GM18868 (cell line): ENCODE results near the gene PTPRN2.

ENCODE experiments used
- ATAC-seq: cut with Tn5 transposase; IDR thresholded peaks from one replicate; pipeline ENCODE4 v1.9.1; 2021; ENCODE audit warnings: mild to moderate bottlenecking, moderate library complexity; ENCODE audit not compliant: unreplicated experiment

PTPRN2 gene

DNA sequence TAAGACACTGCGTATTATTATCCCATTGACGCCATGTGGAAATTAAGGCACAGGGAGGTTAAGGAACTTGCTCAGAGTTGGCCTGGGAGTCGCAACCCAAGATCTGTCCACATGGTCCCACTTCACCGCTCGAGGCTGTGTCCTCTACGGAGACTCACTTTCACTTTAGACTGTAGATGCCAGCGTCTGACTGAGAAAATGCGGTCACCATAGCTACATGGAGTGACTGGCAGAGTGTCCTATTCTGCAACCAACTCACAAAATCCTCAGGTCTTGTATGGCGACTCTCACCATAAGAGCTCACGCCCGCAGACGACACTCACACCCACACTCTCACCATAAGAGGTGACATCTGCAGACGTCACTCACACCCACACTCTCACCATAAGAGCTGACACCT is 257.9 kb downstream of the PTPRN2 start:
- no peak for ATAC-seq

DNA sequence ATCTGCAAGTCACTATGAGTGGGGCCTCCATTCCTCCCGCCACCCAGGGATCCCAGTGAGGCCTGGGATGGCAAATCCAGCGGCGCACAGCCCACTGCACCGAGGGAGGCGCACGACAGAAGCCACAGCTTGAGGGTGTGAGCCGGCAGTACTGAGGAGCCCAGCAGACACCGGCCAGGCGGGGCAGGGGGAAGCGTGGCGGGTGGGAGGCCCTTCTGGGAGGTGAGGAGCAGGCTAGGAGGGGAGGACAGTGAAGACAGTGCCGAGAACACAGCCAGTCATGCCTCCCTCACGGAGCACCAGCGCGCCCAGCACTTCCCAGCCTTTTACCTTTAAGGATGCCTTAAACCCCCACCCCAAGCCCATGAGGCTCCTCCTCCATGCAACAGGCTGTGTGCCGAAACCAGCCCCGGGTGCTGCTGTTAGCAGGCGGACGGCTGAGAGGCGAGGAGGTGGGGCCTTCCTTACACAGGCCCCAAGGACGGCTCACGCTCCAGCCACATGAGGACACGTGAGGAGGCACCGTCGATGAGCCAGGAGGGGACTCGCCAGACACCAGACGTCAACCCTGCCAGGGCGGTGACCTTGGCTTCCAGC is 258.5 kb downstream of the PTPRN2 start:
- ATAC-seq = no peak

DNA sequence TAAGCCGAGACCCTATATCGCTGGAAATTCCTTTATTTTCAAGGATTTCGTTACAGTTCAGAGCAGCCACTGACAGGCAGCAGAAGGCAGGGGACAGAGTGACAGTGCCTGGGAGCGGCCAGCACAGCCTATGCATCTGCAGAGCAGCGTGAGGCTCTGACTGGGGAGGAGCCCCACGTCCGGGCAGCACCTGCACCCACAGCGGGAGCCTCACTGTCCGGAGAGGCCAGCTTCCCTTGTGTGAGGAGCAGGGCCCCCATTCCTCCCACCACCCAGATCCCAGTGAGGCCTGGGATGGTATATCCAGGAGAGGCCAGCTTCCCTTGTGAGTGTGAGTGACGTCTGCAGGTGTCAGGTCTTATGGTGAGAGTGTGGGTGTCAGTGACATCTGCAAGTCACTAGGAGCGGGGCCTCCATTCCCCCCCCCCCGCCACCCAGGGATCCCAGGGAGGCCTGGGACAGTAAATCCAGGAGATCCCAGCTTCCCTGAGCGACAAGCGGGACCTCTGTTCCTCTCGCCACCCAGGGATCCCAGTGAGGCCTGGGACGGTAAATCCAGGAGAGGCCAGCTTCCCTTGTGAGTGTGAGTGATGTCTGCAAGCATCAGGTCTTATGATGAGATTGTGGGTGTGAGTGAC is 259.1 kb downstream of the PTPRN2 start:
- no peak for ATAC-seq

DNA sequence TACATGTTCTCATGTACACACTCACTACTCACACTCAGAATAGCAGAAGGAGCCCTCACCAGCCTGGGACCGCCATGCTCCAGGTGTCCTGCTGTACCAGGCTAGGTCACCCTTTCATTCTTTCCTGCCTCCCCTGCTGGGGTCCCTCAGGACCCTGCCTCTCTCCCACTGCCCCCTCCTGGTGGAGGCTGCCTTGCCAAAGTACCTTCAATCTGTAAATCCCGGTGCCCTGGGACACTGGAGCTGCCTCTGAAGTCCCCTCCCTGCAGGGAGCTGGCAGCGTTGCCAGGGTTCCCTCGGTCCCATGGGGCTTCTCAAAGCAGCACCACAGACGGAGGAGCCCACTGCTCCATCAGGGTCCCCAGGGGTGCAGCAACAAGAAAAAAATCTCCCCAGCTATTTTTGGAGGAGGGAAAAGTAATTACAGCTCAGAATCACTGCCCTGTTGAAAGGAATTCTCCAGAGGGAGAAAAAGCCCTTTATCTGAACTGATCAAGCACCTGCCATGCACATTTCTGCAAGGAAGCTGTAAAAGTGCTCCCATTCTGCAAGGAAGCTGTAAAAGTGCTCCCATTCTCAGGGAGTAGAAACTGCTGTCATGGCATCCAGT is 259.9 kb downstream of the PTPRN2 start:
- ATAC-seq = no peak

DNA sequence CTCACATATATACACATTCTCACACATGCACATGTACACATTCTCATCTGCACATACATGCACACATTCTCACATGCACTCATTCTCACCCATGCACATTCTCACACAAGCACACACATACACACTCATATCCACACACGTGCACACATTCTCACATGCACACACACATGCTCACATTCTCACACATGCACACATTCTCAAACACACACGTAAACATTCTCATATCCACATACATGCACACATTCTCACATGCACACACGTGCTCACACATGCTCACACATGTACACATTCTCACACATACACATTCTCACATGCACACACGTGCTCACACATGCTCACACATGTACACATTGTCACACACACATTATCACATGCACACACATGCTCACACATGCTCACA is 260.6 kb downstream of the PTPRN2 start:
- no peak for ATAC-seq

DNA sequence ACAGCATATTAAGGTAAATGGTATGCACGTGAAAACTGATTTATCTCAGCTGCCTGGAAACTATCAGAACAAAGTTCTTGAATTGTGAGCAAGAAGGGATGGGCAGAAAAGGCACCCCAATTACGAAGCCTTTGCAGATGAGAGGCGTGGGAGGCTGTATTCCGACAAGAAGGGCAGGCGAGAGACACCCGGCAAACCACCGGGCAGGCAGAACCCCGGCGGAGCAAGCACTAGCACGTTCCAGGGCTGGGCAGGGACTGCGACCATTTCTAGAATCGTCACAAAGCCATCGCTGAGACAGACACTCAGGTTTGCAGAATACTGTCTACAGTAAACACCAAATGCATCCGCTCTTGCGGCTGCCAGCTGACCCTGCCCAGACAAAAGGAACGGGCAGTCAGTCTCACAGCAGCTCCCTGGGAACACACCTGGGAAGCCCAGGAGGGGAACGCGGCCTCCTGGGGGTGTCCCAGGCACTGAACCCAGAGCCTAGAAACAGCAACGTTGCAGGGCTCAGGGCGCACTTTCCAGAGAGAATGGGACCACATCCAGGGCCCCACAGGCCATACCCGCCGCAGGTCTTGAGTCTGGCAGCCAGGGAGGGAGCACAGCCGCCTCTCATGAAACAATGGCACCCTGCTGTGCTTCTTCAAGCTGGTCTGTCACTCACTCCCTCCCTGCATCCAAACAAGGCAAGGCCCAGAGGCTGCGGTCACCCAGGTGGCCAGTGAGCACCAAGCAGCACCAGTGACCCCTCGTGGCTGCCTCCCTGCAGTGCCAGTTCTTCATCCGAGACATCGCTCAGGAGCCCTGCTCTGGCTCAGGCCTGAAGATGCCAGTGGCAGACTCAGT is 261.9 kb downstream of the PTPRN2 start:
- ATAC-seq = no peak

DNA sequence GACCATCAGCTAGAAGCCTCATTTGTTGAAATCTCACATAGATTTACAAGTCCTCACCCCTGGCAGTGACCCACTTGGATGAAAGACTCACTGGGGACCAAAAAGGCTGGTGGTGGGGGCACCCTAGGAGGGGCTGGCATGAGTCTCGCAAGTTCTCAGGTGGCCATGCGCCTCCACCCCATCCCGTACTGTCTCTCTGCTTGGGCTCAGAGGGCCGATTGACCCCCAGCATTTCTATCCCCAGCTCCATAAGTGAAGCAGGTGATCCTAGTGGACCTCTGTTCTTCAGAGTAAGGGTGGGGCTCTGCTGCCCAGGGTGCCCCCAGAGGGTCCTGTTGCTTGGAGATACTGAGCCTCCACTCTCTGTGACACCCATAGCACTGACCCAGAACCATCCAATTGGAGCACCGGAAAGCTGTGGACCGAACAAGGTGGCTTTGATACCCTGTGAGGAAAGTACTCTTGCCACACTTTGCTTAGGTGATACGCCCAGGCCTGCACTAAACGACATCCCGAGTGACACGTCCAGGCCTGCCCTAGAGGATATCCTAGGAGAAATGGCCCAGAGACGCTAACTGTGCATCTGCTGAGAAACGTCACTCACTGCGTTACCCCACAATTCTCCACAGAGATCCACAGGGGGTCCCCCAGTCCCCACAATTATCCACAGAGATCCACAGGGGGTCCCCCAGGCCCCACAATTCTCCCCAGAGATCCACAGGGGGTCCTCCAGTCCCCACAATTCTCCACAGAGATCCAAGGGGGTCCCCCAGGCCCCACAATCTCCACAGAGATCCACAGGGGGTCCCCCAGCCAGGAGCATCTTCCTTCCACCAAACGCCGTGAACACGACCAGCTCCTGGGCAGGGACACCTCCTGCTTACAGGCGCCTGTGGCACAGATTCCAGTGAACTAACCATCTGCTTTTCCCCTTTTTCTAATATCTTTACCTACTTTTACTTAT is 262.9 kb downstream of the PTPRN2 start:
- ATAC-seq = no peak

DNA sequence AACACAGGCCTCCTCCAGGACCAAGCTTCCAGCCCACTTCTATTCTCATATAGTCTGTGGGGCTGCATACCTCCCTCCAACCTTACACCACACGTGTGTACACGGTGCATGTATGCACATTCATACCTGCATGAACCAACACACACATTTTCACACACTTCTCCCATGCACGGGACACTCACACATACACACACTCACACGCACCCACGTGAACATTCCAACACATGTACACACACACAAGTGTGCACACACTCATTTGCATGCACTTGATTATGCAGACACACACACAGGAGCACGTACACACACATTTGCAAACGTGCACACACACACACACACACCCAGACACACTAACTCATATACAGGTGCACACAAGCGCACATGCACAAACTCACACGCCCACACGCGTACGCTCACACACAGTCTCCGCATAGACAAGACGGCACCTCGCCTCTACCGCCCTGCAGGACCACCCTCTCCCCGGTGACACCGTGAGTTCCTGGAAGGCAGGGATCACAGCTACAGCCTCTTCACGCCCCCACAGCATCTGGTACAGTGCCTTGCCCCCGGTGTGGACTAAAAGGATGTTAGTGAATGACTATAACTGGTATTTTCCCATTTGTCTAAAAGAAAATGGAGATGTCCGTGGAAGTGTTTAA is 263.8 kb downstream of the PTPRN2 start:
- ATAC-seq = no peak

DNA sequence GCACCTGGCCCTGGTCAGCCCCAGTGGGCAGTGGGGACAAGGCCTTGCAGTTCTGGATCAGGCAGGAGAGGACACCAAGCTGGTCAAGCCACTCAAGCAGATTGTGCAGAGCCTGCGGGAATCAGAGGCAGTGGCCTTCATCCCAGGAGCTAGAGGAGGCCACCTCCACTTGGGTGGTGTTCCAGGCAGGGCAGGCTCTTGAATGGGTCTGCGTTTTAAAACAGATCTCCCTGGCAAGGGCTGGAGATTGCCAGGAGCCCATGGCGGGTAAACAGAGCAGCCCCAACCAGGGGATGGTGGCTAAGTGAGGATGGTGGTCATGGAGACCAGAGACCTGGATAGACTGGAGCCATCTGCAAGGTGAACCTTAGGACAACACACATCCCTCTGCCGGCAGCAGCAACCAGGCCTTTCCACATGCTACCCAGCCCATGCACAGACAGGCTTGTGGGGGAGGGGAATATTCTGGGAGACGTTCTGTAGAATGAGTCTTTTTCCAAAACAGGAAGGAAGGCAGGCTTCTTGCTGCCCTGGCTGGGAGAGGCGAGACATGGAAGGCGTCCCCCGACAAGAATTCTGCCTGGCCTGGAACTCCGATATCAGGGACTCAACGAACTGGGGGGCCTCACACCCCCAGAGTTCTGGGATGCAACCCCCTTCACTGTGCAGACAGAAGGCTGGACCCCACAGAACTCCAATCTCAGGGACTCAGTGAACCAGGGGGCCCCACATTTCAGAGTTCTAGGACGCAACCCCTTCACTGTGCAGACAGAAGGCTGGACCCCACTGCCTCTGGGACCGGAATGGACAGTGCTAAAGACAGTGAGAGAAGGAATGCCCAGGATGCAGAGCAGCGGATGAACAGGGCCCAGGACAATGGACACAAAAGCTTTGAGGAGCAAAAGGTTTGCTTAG is 264.8 kb downstream of the PTPRN2 start:
- ATAC-seq = no peak

DNA sequence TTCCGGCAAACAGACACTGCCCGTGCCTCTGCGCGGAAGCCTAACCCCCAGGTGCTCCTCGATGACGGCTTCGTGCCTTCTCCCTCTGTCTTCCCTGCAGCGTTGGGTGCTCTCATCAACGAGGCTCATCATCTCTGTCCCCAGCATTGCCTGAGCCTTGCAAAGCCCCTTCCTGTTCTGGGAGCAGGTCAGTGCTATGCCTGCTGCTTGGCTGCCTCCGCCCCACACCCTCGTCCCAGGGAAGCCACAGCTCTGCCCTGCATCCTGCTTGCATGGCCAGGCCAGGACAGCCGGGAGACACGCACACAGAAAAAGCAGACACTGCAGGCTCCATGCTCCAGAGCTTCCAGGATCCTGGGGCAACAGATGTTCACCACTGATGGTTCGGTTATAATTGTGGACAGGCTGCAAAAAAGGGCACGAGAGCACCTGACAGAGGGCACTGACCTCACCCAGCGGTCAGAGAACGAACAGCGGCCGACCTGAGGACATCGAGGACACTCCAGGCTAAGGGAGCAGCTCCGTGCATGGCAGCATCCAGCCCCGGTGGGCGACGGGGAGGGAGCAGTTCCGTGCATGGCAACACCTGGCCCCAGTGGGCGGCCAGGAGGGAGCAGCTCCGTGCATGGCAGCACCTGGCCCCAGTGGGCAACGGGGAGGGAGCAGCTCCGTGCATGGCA is 265.5 kb downstream of the PTPRN2 start:
- ATAC-seq = no peak

DNA sequence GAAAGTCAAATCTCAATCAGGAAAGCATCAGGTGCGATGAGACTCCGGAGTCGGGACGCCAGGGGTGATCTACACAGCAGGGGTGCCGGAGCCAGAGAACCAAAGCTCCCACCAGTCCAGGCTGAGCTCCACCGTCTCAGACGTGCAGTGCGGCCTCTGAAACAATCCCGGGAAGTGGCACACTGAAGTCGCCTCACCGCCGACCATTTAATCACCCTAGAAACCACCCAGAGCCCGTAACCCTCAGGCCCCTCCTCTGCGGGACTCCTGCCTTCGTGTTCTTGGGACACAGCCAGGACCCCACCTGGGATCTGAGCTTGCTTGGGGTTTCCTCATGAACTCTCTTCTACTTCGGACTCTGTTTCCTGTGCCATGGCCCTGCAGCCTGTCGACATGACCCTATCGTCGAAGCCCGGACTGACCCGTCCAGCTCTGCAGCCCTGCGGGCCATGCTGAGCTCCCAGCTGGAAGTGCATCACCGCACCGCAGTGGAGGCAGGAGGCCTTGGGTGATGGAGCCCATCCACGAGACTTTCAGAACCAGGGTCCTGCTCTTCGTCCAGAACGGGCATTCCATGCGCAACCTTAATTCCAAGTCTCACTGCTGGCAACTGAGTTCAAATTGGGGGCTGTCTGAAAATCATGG is 266.4 kb downstream of the PTPRN2 start:
- no peak for ATAC-seq

DNA sequence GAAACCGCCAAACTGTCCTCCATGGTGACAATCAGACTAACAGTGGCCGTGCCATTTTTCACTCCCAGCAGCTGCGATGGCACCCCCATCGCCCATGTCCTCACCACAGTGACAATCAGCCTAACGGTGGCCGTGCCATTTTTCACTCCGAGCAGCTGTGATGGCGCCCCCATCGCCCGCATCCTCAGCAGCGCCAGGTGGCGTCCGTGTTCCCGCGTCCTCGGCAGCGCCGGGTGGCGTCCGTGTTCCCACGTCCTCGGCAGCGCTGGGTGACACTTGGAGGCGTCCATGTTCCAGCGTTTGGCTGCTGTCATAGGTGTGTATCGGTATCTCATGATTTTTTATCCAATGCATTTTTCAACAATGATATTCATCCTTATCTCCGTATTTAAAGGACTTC is 267.3 kb downstream of the PTPRN2 start:
- no peak for ATAC-seq

DNA sequence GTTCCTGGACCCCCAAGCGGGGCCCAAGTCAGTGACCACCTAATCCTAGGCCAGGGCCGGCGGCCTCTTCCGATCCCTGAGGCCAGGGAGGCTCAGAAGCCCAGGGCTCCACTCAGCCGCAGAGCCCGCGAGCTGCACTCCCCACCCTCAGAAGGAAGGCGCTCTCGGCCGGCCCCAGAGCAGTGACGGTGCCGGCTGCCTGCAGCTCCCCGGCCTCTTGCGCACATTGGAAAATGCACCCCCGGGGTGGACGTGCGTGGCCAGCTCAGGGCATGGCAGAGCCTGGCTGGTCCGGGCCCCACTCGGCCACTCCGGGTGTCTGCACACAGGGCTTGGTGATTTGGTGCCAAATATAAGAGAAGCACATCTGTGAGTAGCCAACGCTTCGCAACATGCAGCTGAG is 269.1 kb downstream of the PTPRN2 start:
- ATAC-seq = no peak

DNA sequence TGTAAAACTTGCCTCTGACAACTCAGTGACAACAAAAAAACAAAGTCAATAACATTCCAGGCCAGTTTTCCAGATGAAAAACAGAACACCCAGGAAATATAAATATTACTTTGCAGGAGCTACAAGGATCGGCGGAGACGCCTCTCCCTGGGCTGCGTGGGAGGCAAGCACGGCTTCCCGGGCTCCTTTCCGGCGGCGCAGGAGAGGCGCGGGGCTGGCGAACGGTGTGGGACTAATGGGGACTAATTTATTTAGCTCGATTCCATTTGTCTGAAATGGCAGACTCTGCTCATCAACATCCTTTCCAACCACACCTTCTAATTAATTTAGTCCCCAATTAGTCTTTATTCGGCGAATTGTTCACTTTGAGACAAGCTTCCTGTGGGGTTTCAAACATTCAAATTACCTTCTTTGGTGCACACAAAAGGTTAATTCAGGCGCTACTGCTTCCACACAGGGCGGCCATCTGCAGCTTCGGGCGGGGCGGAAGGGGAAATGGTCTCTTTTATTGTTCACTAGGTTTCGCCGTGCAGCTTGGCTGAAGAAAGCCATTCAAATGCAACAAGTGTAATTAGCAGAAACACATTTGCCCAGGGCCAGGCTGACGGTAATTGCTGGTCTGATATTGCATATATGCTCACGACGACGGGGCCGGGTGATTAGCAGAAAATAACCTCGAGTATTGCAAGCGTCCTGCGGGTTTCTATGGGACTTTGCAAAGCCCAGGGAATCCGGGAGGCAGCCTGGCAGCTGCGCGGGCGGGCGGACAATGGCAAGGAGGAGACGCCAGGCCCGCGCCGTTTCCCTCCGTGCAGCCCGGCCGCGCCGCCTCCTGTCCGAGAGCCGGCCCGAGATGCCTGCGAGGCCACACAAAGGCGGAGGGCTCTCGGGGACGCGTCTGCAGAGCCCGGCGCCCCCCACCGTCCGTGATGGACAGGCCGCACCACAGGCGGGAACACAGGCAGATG is 270.1 kb downstream of the PTPRN2 start:
- ATAC-seq = no peak

DNA sequence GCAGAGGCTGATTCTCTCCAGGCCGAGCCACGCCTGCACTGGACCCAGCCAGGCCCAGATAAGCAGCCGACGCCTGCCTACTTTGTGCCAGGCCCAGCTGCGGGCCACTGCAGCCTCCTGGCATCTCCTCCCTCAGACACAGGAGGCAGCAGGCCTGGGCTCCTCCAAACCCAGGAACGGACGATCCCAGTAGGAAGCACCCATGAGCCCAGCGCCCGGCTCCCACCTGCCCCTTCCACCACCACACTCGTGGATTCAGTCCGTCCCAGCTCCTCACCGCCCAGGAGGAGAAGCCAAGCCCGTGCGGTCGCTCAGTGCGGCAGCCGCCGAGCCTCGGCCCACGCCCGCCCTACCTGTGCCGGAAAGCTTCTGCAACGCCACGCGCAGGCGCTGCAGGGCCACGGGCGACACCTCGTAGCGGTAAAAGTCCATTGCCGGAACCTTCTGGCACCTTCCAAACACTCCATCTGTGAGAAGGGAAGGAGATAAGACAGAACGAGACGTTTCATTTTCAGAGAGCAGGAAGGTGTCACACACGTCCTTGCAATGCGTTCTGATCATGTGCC is 271.1 kb downstream of the PTPRN2 start:
- ATAC-seq = no peak

DNA sequence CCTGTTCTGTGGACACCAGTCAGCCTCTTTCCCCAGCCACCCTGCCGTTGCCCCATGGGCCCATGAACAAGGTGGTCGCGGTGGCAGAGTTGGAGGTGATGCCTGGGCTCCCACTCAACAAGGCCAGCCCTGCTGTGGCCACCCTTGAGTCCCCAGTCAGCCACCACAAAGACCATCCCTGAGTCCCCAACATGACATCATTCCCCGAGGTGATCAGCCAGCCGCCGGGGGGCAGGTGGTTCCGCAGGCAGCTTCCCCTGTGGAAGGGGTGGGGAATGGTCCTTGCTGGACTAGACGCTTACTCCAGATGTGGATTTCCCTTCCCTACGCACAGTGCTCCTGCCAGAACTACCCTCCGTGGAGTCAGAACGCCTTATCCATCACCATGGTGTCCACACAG is 271.7 kb downstream of the PTPRN2 start:
- no peak for ATAC-seq
